WERI-Rb-1 (cell line): ENCODE results near the gene CASP8.
"Not testable (repeated sequence)": the region's sequence is repeated elsewhere in the genome, so short reads cannot be mapped to it uniquely, and the experiment has no call there.

Source experiments
- DNase-seq: peaks from one replicate; pipeline ENCODE4 v3.0.0-alpha.2; 2020
- H3K27ac ChIP-seq: fragments of 250-450 bp; sonication (Bioruptor Pico); 2 replicates; pipeline ENCODE4 v1.5.1; 2020; ENCODE audit warnings: mild to moderate bottlenecking, moderate library complexity
- H3K27me3 ChIP-seq: fragments of 250-450 bp; sonication (Bioruptor Pico); 2 replicates; pipeline ENCODE4 v1.5.1; 2021; ENCODE audit warnings: mild to moderate bottlenecking, low read depth, moderate library complexity; ENCODE audit not compliant: insufficient read depth, severe bottlenecking
- H3K36me3 ChIP-seq: fragments of 250-450 bp; sonication (Bioruptor Pico); 2 replicates; pipeline ENCODE4 v1.5.1; 2020; ENCODE audit warnings: mild to moderate bottlenecking, moderate library complexity
- H3K4me3 ChIP-seq: 2 replicates; pipeline ENCODE4 v1.5.1; 2011; ENCODE audit warnings: low read depth, mild to moderate bottlenecking, control low read depth, low read length
- H3K9me3 ChIP-seq: fragments of 250-450 bp; sonication (Bioruptor Pico); 2 replicates; pipeline ENCODE4 v1.5.1; 2021; ENCODE audit warnings: mild to moderate bottlenecking, moderate library complexity; ENCODE audit not compliant: severe bottlenecking
- CTCF ChIP-seq: IDR thresholded peaks from 2 replicates; pipeline ENCODE4 v1.5.1; 2011; ENCODE audit warnings: low read depth, mild to moderate bottlenecking, control low read depth, inconsistent platforms, low read length

CASP8 gene

GRCh38 chr2:201276511-201276910 lies 16.2 kb downstream of the CASP8 start:
- no peak for TF ChIP-seq CTCF
- no peaks in the 10 kb centered on the region for H3K36me3 ChIP-seq
- no peaks in the 10 kb centered on the region for H3K9me3 ChIP-seq
- H3K27me3 ChIP-seq, result no peaks in the 10 kb centered on the region
- no peak overlapping the region for H3K27ac ChIP-seq
- no peak for DNase-seq
- H3K4me3 ChIP-seq, result no peak overlapping the region

GRCh38 chr2:201279079-201279478 lies 18.7 kb downstream of the CASP8 start:
- H3K27ac ChIP-seq, result no peak overlapping the region
- H3K4me3 ChIP-seq, result no peak overlapping the region
- no peaks in the 10 kb centered on the region for H3K9me3 ChIP-seq
- no peaks in the 10 kb centered on the region for H3K36me3 ChIP-seq
- H3K27me3 ChIP-seq, result no peaks in the 10 kb centered on the region
- no peak for TF ChIP-seq CTCF
- no peak for DNase-seq

GRCh38 chr2:201280191-201281040 lies 20.1 kb downstream of the CASP8 start:
- no peaks in the 10 kb centered on the region for H3K36me3 ChIP-seq
- no peak for DNase-seq
- no peaks in the 10 kb centered on the region for H3K27me3 ChIP-seq
- no peaks in the 10 kb centered on the region for H3K9me3 ChIP-seq
- H3K27ac ChIP-seq, result no peak overlapping the region
- TF ChIP-seq CTCF, result no peak
- H3K4me3 ChIP-seq, result no peak overlapping the region

GRCh38 chr2:201285499-201285898 lies 25.2 kb downstream of the CASP8 start:
- no peaks in the 10 kb centered on the region for H3K9me3 ChIP-seq
- no peak for TF ChIP-seq CTCF
- no peaks in the 10 kb centered on the region for H3K27me3 ChIP-seq
- DNase-seq, result no peak
- no peak overlapping the region for H3K4me3 ChIP-seq
- H3K36me3 ChIP-seq, result no peaks in the 10 kb centered on the region
- no peak overlapping the region for H3K27ac ChIP-seq

DNA sequence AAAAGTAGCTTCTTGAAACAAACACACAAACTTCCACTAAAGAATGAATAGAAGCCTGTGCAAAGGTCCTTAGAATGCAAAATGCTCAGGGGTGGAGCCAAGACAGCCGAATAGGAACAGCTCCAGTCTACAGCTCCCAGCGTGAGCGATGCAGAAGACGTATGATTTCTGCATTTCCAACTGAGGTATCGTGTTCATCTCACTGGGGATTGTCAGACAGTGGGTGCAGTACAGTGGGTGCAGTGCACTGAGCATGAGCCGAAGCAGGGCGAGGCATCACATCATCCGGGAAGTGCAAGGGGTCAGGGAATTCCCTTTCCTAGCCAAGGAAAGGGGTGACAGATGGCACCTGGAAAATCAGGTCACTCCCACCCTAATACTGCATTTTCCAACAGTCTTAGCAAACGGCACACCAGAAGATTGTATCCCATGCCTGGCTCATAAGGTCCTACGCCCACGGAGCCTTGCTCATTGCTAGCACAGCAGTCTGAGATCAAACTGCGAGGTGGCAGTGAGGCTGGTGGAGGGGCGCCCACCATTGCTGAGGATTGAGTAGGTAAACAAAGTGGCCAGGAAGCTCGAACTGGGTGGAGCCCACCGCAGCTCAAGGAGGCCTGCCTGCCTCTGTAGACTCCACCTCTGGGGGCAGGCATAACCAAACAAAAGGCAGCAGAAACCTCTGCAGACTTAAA lies 30.3 kb downstream of the CASP8 start:
- not testable (repeated sequence) for DNase-seq, H3K27me3 ChIP-seq, H3K27ac ChIP-seq, H3K4me3 ChIP-seq, H3K9me3 ChIP-seq, H3K36me3 ChIP-seq

DNA sequence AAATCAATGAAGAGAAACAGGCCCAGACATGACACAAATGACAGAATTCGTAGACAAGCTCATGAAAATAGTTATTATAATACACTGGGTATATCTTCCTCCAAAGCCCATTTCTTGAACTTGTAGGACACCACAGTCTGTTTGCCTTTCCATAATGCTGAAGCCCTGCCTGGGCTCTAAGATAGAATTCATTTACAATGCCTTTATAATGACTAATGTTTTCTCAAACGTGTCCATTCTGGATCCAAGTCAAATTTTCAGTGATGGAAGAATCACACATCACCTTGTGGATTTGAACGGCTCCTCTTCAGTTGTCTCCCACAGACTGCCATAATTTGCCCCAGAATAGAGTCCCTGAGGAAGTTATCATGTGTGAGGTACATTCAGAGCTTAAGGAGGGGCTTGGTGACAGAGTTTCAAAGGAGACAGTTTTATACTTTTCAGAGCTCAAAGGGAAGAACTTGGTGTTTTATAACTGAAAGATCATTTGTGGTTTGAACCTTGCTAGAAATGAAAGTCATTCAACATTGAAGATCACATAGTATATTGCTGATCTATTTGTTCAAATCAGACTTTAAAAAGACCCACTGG lies 38.2 kb downstream of the CASP8 start:
- Histone ChIP-seq H3K27me3 (no peaks in the 10 kb centered on the region), H3K4me3 (no peak overlapping the region), H3K27ac (no peak overlapping the region), H3K36me3 (no peaks in the 10 kb centered on the region), H3K9me3 (no peaks in the 10 kb centered on the region)
- no peak for TF ChIP-seq CTCF
- DNase-seq, result no peak

GRCh38 chr2:201299929-201300328 lies 39.6 kb downstream of the CASP8 start:
- not testable (repeated sequence) for DNase-seq, H3K27ac ChIP-seq, H3K4me3 ChIP-seq, H3K36me3 ChIP-seq, H3K9me3 ChIP-seq, H3K27me3 ChIP-seq
